ENCODE data around the gene ANXA6. TPM values are rescaled to one million over a fixed set of nuclear protein-coding genes. Genes with fewer than 3 reads are reported as not detected.

Gene ANXA6
- total and polyA plus RNA-seq, 7 experiments from 2014 or later = 212 to 512 (median 272) TPM

- H3K27ac ChIP-seq (ENCODE audit: low read depth, low read length) = peak within 1 kb of the TSS; percentile 96
- CTCF ChIA-PET = interaction anchor here (0.9 to 2.3 kb wide), 5 partner anchors 27 to 84 kb away, joined by 3 to 13 read pairs (median 5); no protein-coding TSS in a partner anchor
- H3K36me3 Mint-ChIP-seq = peaks cover 0 to 39% (median 18%) of the 10 kb centered on the region in 5 donors
- H3K27ac Mint-ChIP-seq = peak within 1 kb of the TSS; percentile 86 to 95 (median 91)
- no peaks in the 10 kb centered on the region for H3K27me3 ChIP-seq (ENCODE audit: control insufficient read depth in 2 of 2, insufficient read depth in 2 of 2, low read length in 2 of 2)
- peak; percentile 94 for ATAC-seq
- intact Hi-C loops (cut with micrococcal nuclease) = loop anchor here (1.0 to 10.0 kb wide), 20 partner anchors 8 to 1736 kb away; partner anchors contain the start of genes G3BP1 (in 2 of the 2), GRPEL2 (in 2 of the 2), RBM22 (in 2 of the 2) and TCOF1 (in 2 of the 2)
- H3K27me3 Mint-ChIP-seq = no peaks in the 10 kb centered on the region
- peak; percentile 86 to 99 (median 90) for DNase-seq
- peak within 1 kb of the TSS; percentile 85 to 95 (median 90) for H3K4me3 Mint-ChIP-seq
- peaks cover 0 to 2% (median 0%) of the 10 kb centered on the region in 11 donors for H3K9me3 Mint-ChIP-seq
- peaks cover 37 to 69% of the 10 kb centered on the region in 2 donors for H3K4me1 ChIP-seq (ENCODE audit: control insufficient read depth in 2 of 2, insufficient read depth in 2 of 2, low read length in 2 of 2)
- POLR2A ChIA-PET = interaction anchor here (0.6 to 3.6 kb wide), 14 partner anchors 12 to 142 kb away, joined by 3 to 25 read pairs (median 4); no protein-coding TSS in a partner anchor
- no peaks in the 10 kb centered on the region for H3K9me3 ChIP-seq (ENCODE audit: control insufficient read depth in 2 of 3, low read length in 3 of 3)
- H3K36me3 ChIP-seq (ENCODE audit: control insufficient read depth in 2 of 3, insufficient read depth in 3 of 3, low read length in 3 of 3) = peaks cover 0 to 11% (median 0%) of the 10 kb centered on the region in 3 experiments
- peak within 1 kb of the TSS; percentile 86 for H3K4me3 ChIP-seq (ENCODE audit: low read length)
- H3K4me1 Mint-ChIP-seq = peaks cover 53 to 84% (median 73%) of the 10 kb centered on the region in 7 donors
Observed at GRCh38 chr5:151080613-151081430, 76.8 kb downstream of the ANXA6 start, which contains the start of gene TNIP1. Gene TNIP1 (minus strand): TSS chr5:151081034. CDS start chr5:151065095, 15,939 bp downstream.

- Histone ChIP-seq H3K4me3 (ENCODE audit: low read length) (peak overlapping the region; percentile 86), H3K4me1 (ENCODE audit: control insufficient read depth in 2 of 2, insufficient read depth in 2 of 2, low read length in 2 of 2) (peaks cover 37 to 68% of the 10 kb centered on the region in 2 donors), H3K9me3 (ENCODE audit: control insufficient read depth in 2 of 3, low read length in 3 of 3) (no peaks in the 10 kb centered on the region), H3K36me3 (ENCODE audit: control insufficient read depth in 2 of 3, insufficient read depth in 3 of 3, low read length in 3 of 3) (peaks cover 0 to 11% (median 0%) of the 10 kb centered on the region in 3 experiments), H3K27ac (ENCODE audit: low read depth, low read length) (peak overlapping the region; percentile 96), H3K27me3 (ENCODE audit: control insufficient read depth in 2 of 2, insufficient read depth in 2 of 2, low read length in 2 of 2) (no peaks in the 10 kb centered on the region)
- Mint-ChIP-seq H3K4me3 (peak overlapping the region; percentile 72 to 95 (median 89)), H3K4me1 (peaks cover 58 to 85% (median 73%) of the 10 kb centered on the region in 7 donors), H3K27me3 (no peaks in the 10 kb centered on the region), H3K27ac (peak overlapping the region; percentile 71 to 93 (median 87)), H3K9me3 (peaks cover 0 to 2% (median 0%) of the 10 kb centered on the region in 11 donors), H3K36me3 (peaks cover 0 to 43% (median 18%) of the 10 kb centered on the region in 5 donors)
- CTCF ChIA-PET = interaction anchor here (0.9 to 2.3 kb wide), 2 partner anchors 35 to 46 kb away, joined by 3 to 13 read pairs; no protein-coding TSS in a partner anchor
- DNase-seq = peak in 1 of 9 donors; percentile 39
- intact Hi-C loops (cut with micrococcal nuclease) = loop anchor here (1.0 to 10.0 kb wide), 15 partner anchors 15 to 1735 kb away; partner anchors contain the start of genes G3BP1 (in 2 of the 2), GRPEL2 (in 2 of the 2), CD74 (in 1 of the 2) and GM2A (in 1 of the 2)
- POLR2A ChIA-PET = interaction anchor here (0.8 to 3.6 kb wide), 9 partner anchors 16 to 134 kb away, joined by 3 to 25 read pairs (median 3); no protein-coding TSS in a partner anchor
- no peak for ATAC-seq
Observed at GRCh38 chr5:151079838-151080612, 77.6 kb downstream of the ANXA6 start.

- peaks cover 0 to 11% (median 0%) of the 10 kb centered on the region in 3 experiments for H3K36me3 ChIP-seq (ENCODE audit: control insufficient read depth in 2 of 3, insufficient read depth in 3 of 3, low read length in 3 of 3)
- H3K27ac ChIP-seq (ENCODE audit: low read depth, low read length) = peak overlapping the region; percentile 3
- peaks cover 37 to 64% of the 10 kb centered on the region in 2 donors for H3K4me1 ChIP-seq (ENCODE audit: control insufficient read depth in 2 of 2, insufficient read depth in 2 of 2, low read length in 2 of 2)
- Mint-ChIP-seq H3K9me3 (peaks cover 0 to 2% (median 0%) of the 10 kb centered on the region in 11 donors), H3K27me3 (no peaks in the 10 kb centered on the region), H3K36me3 (peaks cover 0 to 46% (median 21%) of the 10 kb centered on the region in 5 donors), H3K4me3 (peak overlapping the region; percentile 72 to 95 (median 89)), H3K27ac (peak overlapping the region in 7 of 9 donors; percentile 60 to 87 (median 69)), H3K4me1 (peaks cover 56 to 81% (median 73%) of the 10 kb centered on the region in 7 donors)
- intact Hi-C loops (cut with micrococcal nuclease) = loop anchor here in 1 of 2 donors (2.0 kb wide), 1 partner anchor 18 kb away; no protein-coding TSS in a partner anchor
- DNase-seq (peak in 1 of 9 donors; percentile 73), ATAC-seq (no peak)
- ChIA-PET CTCF (interaction anchor here (2.3 kb wide), 1 partner anchor 36 kb away, joined by 13 read pairs; no protein-coding TSS in a partner anchor), POLR2A (interaction anchor here (0.6 to 2.2 kb wide), 6 partner anchors 15 to 144 kb away, joined by 3 to 7 read pairs (median 4); no protein-coding TSS in a partner anchor)
- H3K4me3 ChIP-seq (ENCODE audit: low read length) = peak overlapping the region; percentile 39
- H3K9me3 ChIP-seq (ENCODE audit: control insufficient read depth in 2 of 3, low read length in 3 of 3) = no peaks in the 10 kb centered on the region
- H3K27me3 ChIP-seq (ENCODE audit: control insufficient read depth in 2 of 2, insufficient read depth in 2 of 2, low read length in 2 of 2) = no peaks in the 10 kb centered on the region
Observed at GRCh38 chr5:151078490-151079262, 78.9 kb downstream of the ANXA6 start.

GRCh38 chr5:151077967-151078366 is 79.6 kb downstream of the ANXA6 start:
- Histone ChIP-seq H3K4me3 (ENCODE audit: low read length) (peak overlapping the region; percentile 39), H3K4me1 (ENCODE audit: control insufficient read depth in 2 of 2, insufficient read depth in 2 of 2, low read length in 2 of 2) (peaks cover 32 to 60% of the 10 kb centered on the region in 2 donors), H3K27ac (ENCODE audit: low read depth, low read length) (no peak overlapping the region), H3K9me3 (ENCODE audit: control insufficient read depth in 2 of 3, low read length in 3 of 3) (no peaks in the 10 kb centered on the region), H3K27me3 (ENCODE audit: control insufficient read depth in 2 of 2, insufficient read depth in 2 of 2, low read length in 2 of 2) (no peaks in the 10 kb centered on the region), H3K36me3 (ENCODE audit: control insufficient read depth in 2 of 3, insufficient read depth in 3 of 3, low read length in 3 of 3) (peaks cover 0 to 11% (median 0%) of the 10 kb centered on the region in 3 experiments)
- ChIA-PET CTCF (no interaction called here), POLR2A (interaction anchor here (0.6 to 2.2 kb wide), 4 partner anchors 15 to 38 kb away, joined by 3 to 7 read pairs (median 4); no protein-coding TSS in a partner anchor)
- DNase-seq = no peak
- peak overlapping the region; percentile 68 to 95 (median 89) for H3K4me3 Mint-ChIP-seq
- no peak for ATAC-seq
- H3K4me1 Mint-ChIP-seq = peaks cover 52 to 78% (median 69%) of the 10 kb centered on the region in 7 donors
- peaks cover 0 to 51% (median 21%) of the 10 kb centered on the region in 5 donors for H3K36me3 Mint-ChIP-seq
- H3K9me3 Mint-ChIP-seq = peaks cover 0 to 3% (median 0%) of the 10 kb centered on the region in 11 donors
- peak overlapping the region in 6 of 9 donors; percentile 32 to 87 (median 69) for H3K27ac Mint-ChIP-seq
- no peaks in the 10 kb centered on the region for H3K27me3 Mint-ChIP-seq
- intact Hi-C loops (cut with micrococcal nuclease) = loop anchor here in 1 of 2 donors (2.0 kb wide), 1 partner anchor 17 kb away; no protein-coding TSS in a partner anchor

- Histone ChIP-seq H3K36me3 (ENCODE audit: control insufficient read depth in 2 of 3, insufficient read depth in 3 of 3, low read length in 3 of 3) (peaks cover 0 to 11% (median 0%) of the 10 kb centered on the region in 3 experiments), H3K9me3 (ENCODE audit: control insufficient read depth in 2 of 3, low read length in 3 of 3) (no peaks in the 10 kb centered on the region), H3K27me3 (ENCODE audit: control insufficient read depth in 2 of 2, insufficient read depth in 2 of 2, low read length in 2 of 2) (no peaks in the 10 kb centered on the region), H3K4me1 (ENCODE audit: control insufficient read depth in 2 of 2, insufficient read depth in 2 of 2, low read length in 2 of 2) (peaks cover 32 to 55% of the 10 kb centered on the region in 2 donors), H3K27ac (ENCODE audit: low read depth, low read length) (no peak overlapping the region), H3K4me3 (ENCODE audit: low read length) (no peak overlapping the region)
- no peak for ATAC-seq
- intact Hi-C loops (cut with micrococcal nuclease) = no loop called here
- Mint-ChIP-seq H3K4me1 (peaks cover 53 to 76% (median 68%) of the 10 kb centered on the region in 7 donors), H3K4me3 (peak overlapping the region in 9 of 10 donors; percentile 4 to 89 (median 58)), H3K36me3 (peaks cover 0 to 48% (median 21%) of the 10 kb centered on the region in 5 donors), H3K9me3 (peaks cover 0 to 3% (median 0%) of the 10 kb centered on the region in 11 donors), H3K27me3 (no peaks in the 10 kb centered on the region), H3K27ac (peak overlapping the region in 2 of 9 donors; percentile 80 to 87)
- DNase-seq = no peak
- ChIA-PET CTCF (no interaction called here), POLR2A (interaction anchor here (1.5 kb wide), 1 partner anchor 38 kb away, joined by 3 read pairs; no protein-coding TSS in a partner anchor)
Observed at GRCh38 chr5:151077419-151077818, 80.2 kb downstream of the ANXA6 start.

Measured in naive thymus-derived CD4-positive, alpha-beta T cell (primary cell).